WTC11 (cell line): ENCODE measurements around the gene SLC26A11. TPM values are rescaled to one million over a fixed set of nuclear protein-coding genes. Genes with fewer than 3 reads are reported as not detected.

Experiments used
- ATAC-seq: fragments of 200-7000 bp; cut with Tn5 transposase; 2 replicates; pipeline ENCODE4 v1.10.0; 2021; ENCODE audit warnings: mild to moderate bottlenecking, moderate library complexity
- CTCF ChIA-PET: fragments of 300-600 bp; sonication (Branson Sonifier 250); formaldehyde crosslinking; loops from one replicate; lab custom pipeline; 2021; ENCODE audit warnings: antibody characterized with exemption; lab: Charles Lee
- POLR2A ChIA-PET: fragments of 350-600 bp; sonication (Branson Sonifier 250); formaldehyde crosslinking; loops from one replicate; lab custom pipeline; 2021; ENCODE audit warnings: antibody characterized with exemption; lab: Charles Lee
- DNase-seq: peaks from one replicate; pipeline ENCODE4 v3.0.0; 2021; ENCODE audit warnings: low spot score
- H3K27ac Mint-ChIP-seq: 2 replicates; pipeline ENCODE4 v1.8.0; 2021; ENCODE audit warnings: mixed read lengths
- H3K27me3 Mint-ChIP-seq: 2 replicates; pipeline ENCODE4 v1.8.0; 2021; ENCODE audit warnings: low read depth, mild to moderate bottlenecking, moderate library complexity, mixed read lengths
- H3K36me3 Mint-ChIP-seq: 2 replicates; pipeline ENCODE4 v1.8.0; 2021; ENCODE audit warnings: mixed read lengths
- H3K4me1 Mint-ChIP-seq: 2 replicates; pipeline ENCODE4 v1.8.0; 2022; ENCODE audit warnings: mixed read lengths
- H3K4me3 Mint-ChIP-seq: 2 replicates; pipeline ENCODE4 v1.8.0; 2021; ENCODE audit warnings: mild to moderate bottlenecking, moderate library complexity, mixed read lengths
- H3K9me3 Mint-ChIP-seq: 2 replicates; pipeline ENCODE4 v1.8.0; 2021; ENCODE audit warnings: mixed read lengths
- AFF4 ChIP-seq: sonication (generic); formaldehyde crosslinking; IDR thresholded peaks from 2 replicates; pipeline ENCODE4 v1.8.1; 2023; ENCODE audit warnings: mild to moderate bottlenecking, missing genetic modification reagents, borderline replicate concordance
- ATF1 ChIP-seq: sonication (generic); formaldehyde crosslinking; IDR thresholded peaks from 2 replicates; pipeline ENCODE4 v1.8.1; 2023; ENCODE audit warnings: mild to moderate bottlenecking, moderate library complexity, missing genetic modification reagents
- ATF3 ChIP-seq: sonication (generic); formaldehyde crosslinking; conservative IDR thresholded peaks from 2 replicates; pipeline ENCODE4 v1.8.1; 2022; ENCODE audit warnings: mild to moderate bottlenecking, missing genetic modification reagents
- CDX4 ChIP-seq: fragments of 250-450 bp; sonication (Bioruptor Pico); IDR thresholded peaks from 2 replicates; pipeline ENCODE4 v1.9.0; 2021; ENCODE audit warnings: moderate library complexity, mild to moderate bottlenecking, inconsistent platforms, borderline replicate concordance
- E2F5 ChIP-seq: sonication (generic); formaldehyde crosslinking; IDR thresholded peaks from 2 replicates; pipeline ENCODE4 v1.8.1; 2022; ENCODE audit warnings: mild to moderate bottlenecking, moderate library complexity, missing genetic modification reagents
- GTF2I ChIP-seq: fragments of 250-450 bp; sonication (Bioruptor Pico); conservative IDR thresholded peaks from 2 replicates; pipeline ENCODE4 v1.4.0; 2021; ENCODE audit warnings: mild to moderate bottlenecking
- JUN ChIP-seq: sonication (generic); formaldehyde crosslinking; IDR thresholded peaks from 2 replicates; pipeline ENCODE4 v1.8.0; 2023; ENCODE audit warnings: mild to moderate bottlenecking, missing genetic modification reagents
- MXD4 ChIP-seq: fragments of 250-450 bp; sonication (Bioruptor Pico); IDR thresholded peaks from 2 replicates; pipeline ENCODE4 v1.8.0; 2021; ENCODE audit warnings: mild to moderate bottlenecking, moderate library complexity, borderline replicate concordance
- PRDM15 ChIP-seq: sonication (generic); formaldehyde crosslinking; IDR thresholded peaks from 2 replicates; pipeline ENCODE4 v1.8.0; 2022; ENCODE audit warnings: missing genetic modification reagents
- PRRX2 ChIP-seq: fragments of 250-450 bp; sonication (Bioruptor Pico); IDR thresholded peaks from 2 replicates; pipeline ENCODE4 v1.8.0; 2021; ENCODE audit warnings: mild to moderate bottlenecking
- RORB ChIP-seq: fragments of 250-450 bp; sonication (Bioruptor Pico); IDR thresholded peaks from 2 replicates; pipeline ENCODE4 v1.9.0; 2021; ENCODE audit warnings: mild to moderate bottlenecking
- SMAD3 ChIP-seq: sonication (generic); formaldehyde crosslinking; IDR thresholded peaks from 2 replicates; pipeline ENCODE4 v1.8.0; 2022; ENCODE audit warnings: missing genetic modification reagents, mild to moderate bottlenecking, borderline replicate concordance
- SMAD4 ChIP-seq: sonication (generic); formaldehyde crosslinking; IDR thresholded peaks from 2 replicates; pipeline ENCODE4 v1.8.0; 2022; ENCODE audit warnings: mild to moderate bottlenecking, missing genetic modification reagents
- TCF7 ChIP-seq: sonication (generic); formaldehyde crosslinking; IDR thresholded peaks from 2 replicates; pipeline ENCODE4 v1.8.0; 2022; ENCODE audit warnings: mild to moderate bottlenecking, low read depth, missing genetic modification reagents, moderate library complexity
- USF1 ChIP-seq: sonication (generic); formaldehyde crosslinking; IDR thresholded peaks from 2 replicates; pipeline ENCODE4 v1.8.0; 2022; ENCODE audit warnings: mild to moderate bottlenecking, missing genetic modification reagents
- ZBTB43 ChIP-seq: sonication (generic); formaldehyde crosslinking; IDR thresholded peaks from 2 replicates; pipeline ENCODE4 v1.8.1; 2023; ENCODE audit warnings: mild to moderate bottlenecking, missing genetic modification reagents
- ZMAT4 ChIP-seq: fragments of 250-450 bp; sonication (Bioruptor Pico); IDR thresholded peaks from 2 replicates; pipeline ENCODE4 v1.9.0; 2021; ENCODE audit warnings: mild to moderate bottlenecking
- ZNF232 ChIP-seq: sonication (generic); formaldehyde crosslinking; IDR thresholded peaks from 2 replicates; pipeline ENCODE4 v1.8.0; 2022; ENCODE audit warnings: mild to moderate bottlenecking, missing genetic modification reagents
- ZNF317 ChIP-seq: sonication (generic); formaldehyde crosslinking; IDR thresholded peaks from 2 replicates; pipeline ENCODE4 v1.8.1; 2023; ENCODE audit warnings: low read depth, mild to moderate bottlenecking, moderate library complexity, missing genetic modification reagents, borderline replicate concordance
- ZNF423 ChIP-seq: fragments of 250-450 bp; sonication (Bioruptor Pico); IDR thresholded peaks from 2 replicates; pipeline ENCODE4 v2.1.2; 2022; ENCODE audit warnings: mild to moderate bottlenecking, moderate library complexity
- ZNF671 ChIP-seq: fragments of 250-450 bp; sonication (Bioruptor Pico); IDR thresholded peaks from 2 replicates; pipeline ENCODE4 v1.8.0; 2021; ENCODE audit warnings: mild to moderate bottlenecking
- total RNA-seq: library from RNA; stranded (reverse); gene quantifications from 3 replicates; pipeline ENCODE4 v1.2.3, GENCODE V29; 2021

Gene SLC26A11
- total RNA-seq, 1 experiment from 2014 or later = 26.4 TPM

- TF ChIP-seq AFF4 (no peak), PRDM15 (CRISPR knock-in tag) (no peak), ZMAT4 (CRISPR knock-in tag) (no peak), SMAD4 (CRISPR knock-in tag) (no peak), SMAD3 (CRISPR knock-in tag) (no peak), TCF7 (CRISPR knock-in tag) (no peak), PRRX2 (CRISPR knock-in tag) (no peak), GTF2I (CRISPR knock-in tag) (no peak)
- TF ChIP-seq, all 79 proteins: peak for 0
These were observed 6.6 kb upstream of the SLC26A11 start (continued) for GRCh38 chr17:80213643-80213975.

- ChIA-PET CTCF (no interaction called here), POLR2A (no interaction called here)
- Mint-ChIP-seq H3K4me1 (peaks cover under 1% of the 10 kb centered on the region; the same call in 1 of the 2 replicates), H3K4me3 (no peak overlapping the region), H3K36me3 (peaks cover 16% of the 10 kb centered on the region), H3K27me3 (no peaks in the 10 kb centered on the region), H3K27ac (no peak overlapping the region), H3K9me3 (no peaks in the 10 kb centered on the region)
- no peak for ATAC-seq
- TF ChIP-seq USF1 (CRISPR knock-in tag) (no peak), ATF1 (no peak), ATF3 (no peak), ZNF317 (CRISPR knock-in tag) (no peak), CDX4 (no peak), MXD4 (CRISPR knock-in tag) (no peak), ZNF671 (CRISPR knock-in tag) (no peak), E2F5 (CRISPR knock-in tag) (no peak), ZNF232 (CRISPR knock-in tag) (no peak), JUN (CRISPR knock-in tag) (no peak), RORB (CRISPR knock-in tag) (no peak), ZNF423 (CRISPR knock-in tag) (no peak), ZBTB43 (CRISPR knock-in tag) (no peak)
- no peak for DNase-seq
These were observed 6.0 kb upstream of the SLC26A11 start for GRCh38 chr17:80214012-80214877.
